Endometrial microvascular endothelial cells (primary cell): ENCODE measurements around the gene FILIP1. TPM values are rescaled to one million over a fixed set of nuclear protein-coding genes. Genes with fewer than 3 reads are reported as not detected.

Experiments used
- in situ Hi-C: cut with HindIII; loops from 2 replicates; pipeline ENCODE4 v1.10.0; 2017; ENCODE audit warnings: low sequenced_read_pairs, low pct_unique_long_range_greater_than_20kb; ENCODE audit errors: inconsistent ontology term
- total RNA-seq: library from RNA; depleted of rRNA; stranded (reverse); fragments of >200 nt; gene quantifications from one replicate; pipeline ENCODE4 v1.2.3, GENCODE V29; 2015; ENCODE audit errors: inconsistent ontology term

FILIP1 gene
- total RNA-seq, 1 donor from 2014 or later = 0.09 TPM

DNA sequence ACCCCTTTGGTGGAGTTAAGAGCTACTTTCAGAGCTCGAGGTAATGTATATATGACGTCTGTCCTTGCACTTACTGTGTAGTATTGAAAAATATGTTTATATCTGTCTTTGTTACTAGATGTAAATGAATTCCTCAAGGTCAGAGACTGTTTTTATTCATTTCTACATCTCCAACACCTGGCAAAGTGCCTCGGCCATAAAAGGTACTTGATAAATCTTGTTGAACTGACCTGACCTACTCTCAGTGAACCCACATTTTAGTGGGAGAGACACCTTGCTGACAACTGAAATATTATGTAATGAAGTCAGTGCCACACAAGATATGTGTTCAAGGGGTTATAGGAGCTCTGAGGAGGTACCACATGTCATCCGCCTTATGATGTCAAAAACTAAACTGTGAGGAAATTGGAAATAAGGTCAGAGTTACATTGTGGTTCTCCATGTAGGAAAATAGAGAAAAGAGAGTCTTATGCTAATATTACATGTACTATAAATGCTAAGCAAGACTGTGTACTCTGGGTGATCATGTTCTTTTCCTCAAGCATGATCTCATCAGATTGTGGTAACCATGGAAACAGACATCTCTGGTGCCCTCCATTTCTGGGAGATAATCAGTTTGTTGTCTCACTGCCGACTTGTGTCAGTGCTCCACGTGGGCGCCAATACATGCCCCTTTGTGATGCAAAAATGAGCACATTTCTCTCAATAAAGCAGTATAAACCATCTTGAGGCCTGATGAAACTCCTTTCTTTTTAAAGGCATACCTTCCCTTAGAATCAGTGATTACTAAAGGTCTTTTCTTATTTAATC is 203.3 kb downstream of the FILIP1 start:
- in situ Hi-C loops = no loop called here

DNA sequence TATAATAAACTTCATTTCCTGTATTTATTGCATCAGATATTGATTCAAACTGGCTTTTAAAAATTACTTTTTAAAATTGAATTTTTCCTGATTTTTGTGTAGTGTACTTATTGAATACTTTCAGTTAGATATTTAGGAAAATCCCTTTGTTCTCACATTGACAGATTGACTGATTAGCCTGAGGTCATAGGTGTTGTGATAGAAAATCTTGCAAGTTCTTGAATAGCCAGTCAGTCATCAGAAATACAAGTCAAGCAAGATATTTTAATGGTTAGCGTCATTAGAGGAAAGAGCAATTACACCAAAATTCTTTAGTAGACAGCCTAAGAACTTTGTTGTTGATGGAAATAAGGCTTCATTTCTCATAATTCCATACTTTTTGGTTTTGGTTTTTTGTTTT is 205.6 kb downstream of the FILIP1 start:
- in situ Hi-C loops = no loop called here

DNA sequence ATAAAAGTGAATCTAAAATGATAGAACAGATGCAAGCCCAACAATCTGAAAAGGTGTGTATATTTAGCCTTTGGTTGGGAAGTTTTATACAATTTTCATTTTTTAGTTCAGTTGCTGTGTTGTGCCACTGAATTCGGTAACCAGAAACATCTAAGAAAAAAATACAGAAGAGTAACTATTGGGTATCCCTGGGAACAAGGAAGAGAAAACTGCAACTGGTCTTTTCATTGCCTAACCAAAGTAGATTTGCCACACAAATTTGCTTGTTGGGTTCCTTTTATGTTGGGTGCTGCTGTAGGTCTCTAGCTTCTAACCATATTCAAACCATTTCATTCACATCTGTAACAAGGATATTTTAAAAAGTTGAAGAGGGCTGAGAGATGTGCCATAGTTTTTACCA is 206.2 kb downstream of the FILIP1 start:
- in situ Hi-C loops = no loop called here

GRCh38 chr6:75286955-75287354 is 206.6 kb downstream of the FILIP1 start:
- in situ Hi-C loops = no loop called here

- in situ Hi-C loops = no loop called here
Observed at GRCh38 chr6:75285283-75285639, 208.3 kb downstream of the FILIP1 start.

- in situ Hi-C loops = no loop called here
Observed at GRCh38 chr6:75284632-75285282, 208.8 kb downstream of the FILIP1 start, which contains the start of gene TMEM30A. Gene TMEM30A (minus strand): TSS chr6:75284792. CDS start chr6:75284638, 154 bp downstream.

DNA sequence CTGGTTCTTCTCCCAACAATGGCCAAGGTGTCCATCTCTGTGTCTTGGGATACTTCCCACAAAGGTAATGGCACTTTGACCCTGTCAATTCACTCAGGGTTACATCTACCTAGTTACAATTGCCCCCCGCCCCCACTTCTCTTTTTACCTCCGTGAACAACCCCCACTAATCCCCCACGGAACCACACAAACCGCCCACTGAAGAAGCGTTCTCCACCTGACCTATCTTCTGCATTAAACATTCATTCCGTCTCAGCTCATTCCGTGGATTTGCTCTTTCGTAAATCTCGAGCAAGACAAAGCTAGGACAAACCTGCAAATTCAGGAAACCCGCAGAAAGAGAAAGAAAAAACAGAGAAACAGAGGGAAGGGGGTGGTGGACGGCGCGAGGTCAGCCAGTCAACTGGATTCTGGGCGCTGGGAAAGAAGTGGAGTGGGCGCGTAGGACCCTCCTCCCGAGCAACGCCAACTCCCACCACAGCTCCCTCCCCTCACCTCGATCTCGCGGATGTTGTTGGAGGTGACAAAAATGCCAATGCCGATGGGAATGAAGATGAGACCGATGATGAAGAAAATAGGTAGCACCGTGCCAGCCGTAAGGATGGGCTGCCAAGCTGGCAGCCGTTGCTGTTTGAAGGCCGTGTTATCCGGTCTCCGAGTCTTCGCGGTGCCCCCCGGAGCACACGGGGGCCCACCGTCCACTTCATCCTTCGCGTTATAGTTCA is 209.5 kb downstream of the FILIP1 start:
- in situ Hi-C loops = no loop called here

DNA sequence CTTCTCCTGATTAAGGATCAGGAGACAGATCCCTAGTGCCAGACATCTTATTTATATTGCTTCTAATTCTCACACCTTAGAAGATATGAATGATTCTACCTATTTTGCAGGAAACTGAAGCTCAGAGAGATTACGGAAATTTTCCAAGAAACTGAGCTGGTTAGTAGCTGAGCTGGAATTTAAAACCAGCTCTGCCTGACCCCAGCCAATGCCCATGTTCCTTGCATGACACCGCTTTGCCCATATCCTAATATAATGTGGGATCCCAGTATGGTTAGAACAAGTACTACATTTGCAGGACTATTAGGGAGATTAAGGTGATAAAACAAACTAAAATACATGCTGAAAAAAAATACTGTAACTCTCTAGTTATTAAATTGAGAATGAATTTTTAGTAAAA is 210.9 kb downstream of the FILIP1 start:
- in situ Hi-C loops = no loop called here

DNA sequence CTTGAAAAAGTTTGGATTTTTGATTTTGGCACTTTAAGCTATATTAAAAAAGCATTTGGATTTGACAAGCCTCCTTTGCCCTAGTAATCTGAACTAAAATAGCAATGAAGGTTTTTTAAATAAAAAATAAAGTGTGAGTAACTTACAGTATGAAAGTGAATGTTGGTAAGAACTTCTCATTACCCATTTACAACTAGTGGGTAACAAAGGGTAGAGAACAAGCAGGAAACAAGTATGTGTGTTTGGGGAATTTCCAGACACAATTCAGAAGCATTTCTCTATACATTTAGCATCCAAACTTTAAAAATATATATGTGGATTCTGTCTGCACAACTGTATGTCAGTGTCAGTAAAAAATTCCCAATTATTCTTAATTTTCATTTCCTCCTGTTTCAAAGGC is 211.9 kb downstream of the FILIP1 start:
- in situ Hi-C loops = no loop called here

GRCh38 chr6:75280131-75280855 is 213.3 kb downstream of the FILIP1 start:
- in situ Hi-C loops = no loop called here

DNA sequence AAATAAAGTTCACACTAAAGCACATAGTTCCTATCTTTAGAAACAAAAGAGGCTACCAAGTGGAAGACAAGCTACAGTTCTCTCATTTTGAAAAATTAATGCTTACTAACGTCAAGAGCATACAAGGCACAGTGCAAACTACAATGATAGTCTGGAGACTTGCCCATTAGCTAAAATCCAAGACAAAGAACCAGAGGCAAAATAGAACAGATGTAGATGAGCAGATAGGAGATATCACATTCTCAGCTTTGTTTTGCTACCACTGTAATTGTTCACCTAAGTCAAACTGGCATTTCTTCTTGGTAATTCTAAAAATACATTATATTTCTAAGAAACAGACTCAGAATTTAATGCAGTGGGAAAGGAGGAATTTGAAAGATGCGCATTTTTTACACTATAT is 214.2 kb downstream of the FILIP1 start:
- in situ Hi-C loops = no loop called here

DNA sequence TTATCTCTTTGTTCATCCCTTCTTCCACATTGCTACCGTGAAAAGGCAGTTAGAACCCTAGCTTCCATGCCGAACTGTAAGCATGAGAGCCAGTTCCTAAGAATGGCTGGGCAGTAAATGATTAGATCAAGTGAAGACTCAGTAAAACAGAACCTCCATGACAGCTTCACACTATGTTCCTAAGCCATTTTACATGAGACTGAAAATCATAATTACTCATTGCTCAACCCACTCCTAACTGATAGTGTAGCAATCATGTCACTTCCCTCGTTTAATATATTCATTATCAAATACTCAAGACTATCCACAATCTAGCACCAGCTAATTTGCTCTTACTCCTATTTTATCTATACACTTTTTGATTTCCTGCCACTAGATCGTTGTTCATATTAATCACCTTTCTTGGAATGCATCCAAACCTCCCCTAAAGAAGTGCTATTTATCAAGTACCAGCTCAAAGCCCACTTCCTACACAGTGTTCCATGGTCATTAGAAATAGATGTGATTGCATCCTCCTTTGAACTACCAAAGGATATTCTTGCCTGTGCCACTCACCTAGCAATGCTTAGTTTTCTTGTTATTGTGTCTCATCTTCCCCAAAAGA is 215.0 kb downstream of the FILIP1 start:
- in situ Hi-C loops = no loop called here

- in situ Hi-C loops = no loop called here
Observed at GRCh38 chr6:75275067-75275466, 218.5 kb downstream of the FILIP1 start.

GRCh38 chr6:75273009-75273408 is 220.6 kb downstream of the FILIP1 start:
- in situ Hi-C loops = loop anchor here (25.0 kb wide), 1 partner anchor 239 kb away; no protein-coding TSS in a partner anchor

- in situ Hi-C loops = loop anchor here (25.0 kb wide), 1 partner anchor 240 kb away; no protein-coding TSS in a partner anchor
Observed at GRCh38 chr6:75272145-75272840, 221.3 kb downstream of the FILIP1 start.

GRCh38 chr6:75268988-75269354 is 224.6 kb downstream of the FILIP1 start:
- in situ Hi-C loops = loop anchor here (25.0 kb wide), 1 partner anchor 243 kb away; no protein-coding TSS in a partner anchor

DNA sequence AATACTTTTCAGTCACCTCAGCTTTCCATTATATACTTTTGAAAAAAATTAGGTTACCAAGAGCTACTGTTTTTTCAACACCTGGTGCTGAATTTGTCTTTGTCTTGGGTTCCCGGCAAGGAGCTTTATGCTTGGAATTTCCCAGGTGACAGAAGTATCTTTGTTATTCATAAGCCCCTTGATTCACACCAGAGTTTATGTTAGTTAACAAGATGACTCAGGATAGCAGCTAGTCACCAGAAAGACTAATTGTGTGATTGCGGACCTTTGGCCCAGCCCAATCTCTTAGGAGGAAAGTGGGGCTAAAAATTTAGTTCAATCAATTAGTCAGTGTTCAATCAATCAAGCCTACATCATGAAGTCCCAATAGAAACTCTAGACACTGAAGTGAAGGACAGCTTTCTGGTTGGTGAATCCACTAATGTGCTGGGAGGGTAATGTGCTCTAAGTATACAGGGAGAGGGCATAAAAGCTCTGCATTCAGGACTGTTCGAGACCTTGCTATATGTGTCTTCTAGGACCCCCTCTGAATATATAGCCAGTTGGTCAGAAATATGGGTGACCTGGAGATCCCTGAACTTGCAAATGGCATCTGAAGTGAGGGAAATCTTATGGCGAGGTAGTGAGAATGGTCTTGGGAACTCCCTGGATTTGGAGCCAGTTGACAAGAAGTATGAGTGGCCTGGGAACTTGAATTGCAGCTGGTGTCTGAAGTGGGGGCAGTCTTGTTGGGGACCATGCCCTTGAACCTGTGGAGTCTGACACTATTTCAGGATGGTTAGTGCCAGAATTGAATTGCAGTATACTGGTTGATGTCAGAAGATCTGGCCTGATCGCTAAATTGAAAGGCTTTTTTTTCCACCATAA is 225.2 kb downstream of the FILIP1 start:
- in situ Hi-C loops = loop anchor here (25.0 kb wide), 1 partner anchor 244 kb away; no protein-coding TSS in a partner anchor
